H9 (cell line): ENCODE measurements around the gene LPAR3. TPM values are rescaled to one million over a fixed set of nuclear protein-coding genes. Genes with fewer than 3 reads are reported as not detected.

ENCODE experiments used
- DNase-seq: peaks from one replicate; pipeline ENCODE4 v3.0.0-alpha.2; 2017
- H2AFZ ChIP-seq: one replicate; pipeline ENCODE4 v1.6.1; 2013; ENCODE audit warnings: mild to moderate bottlenecking, low read length, control low read depth, moderate library complexity
- H2AK5ac ChIP-seq: 2 replicates; pipeline ENCODE4 v1.6.1; 2013; ENCODE audit warnings: low read length, control low read depth, mixed read lengths; ENCODE audit not compliant: insufficient read length
- H2BK120ac ChIP-seq: one replicate; pipeline ENCODE4 v1.6.1; 2013; ENCODE audit warnings: low read depth, mild to moderate bottlenecking, low read length, control low read depth, inconsistent platforms; ENCODE audit not compliant: poor library complexity, severe bottlenecking
- H2BK12ac ChIP-seq: 2 replicates; pipeline ENCODE4 v1.6.1; 2013; ENCODE audit warnings: low read length, control low read depth, mixed read lengths, low read depth; ENCODE audit not compliant: insufficient read length
- H2BK15ac ChIP-seq: 2 replicates; pipeline ENCODE4 v1.6.1; 2013; ENCODE audit warnings: low read depth, low read length, control low read depth
- H2BK20ac ChIP-seq: one replicate; pipeline ENCODE4 v1.6.1; 2013; ENCODE audit warnings: low read depth, mild to moderate bottlenecking, low read length, control low read depth, inconsistent platforms; ENCODE audit not compliant: poor library complexity, severe bottlenecking
- H2BK5ac ChIP-seq: 2 replicates; pipeline ENCODE4 v1.6.1; 2013; ENCODE audit warnings: low read length, control low read depth, mixed read lengths; ENCODE audit not compliant: insufficient read length
- H3K14ac ChIP-seq: 2 replicates; pipeline ENCODE4 v1.6.1; 2013; ENCODE audit warnings: low read length, control low read depth; ENCODE audit not compliant: insufficient read depth
- H3K18ac ChIP-seq: 2 replicates; pipeline ENCODE4 v1.6.1; 2013; ENCODE audit warnings: low read depth, mild to moderate bottlenecking, mixed read lengths, low read length, control low read depth; ENCODE audit not compliant: insufficient read length
- H3K23ac ChIP-seq: 2 replicates; pipeline ENCODE4 v1.6.1; 2013; ENCODE audit warnings: low read length, control low read depth, mixed read lengths, low read depth; ENCODE audit not compliant: insufficient read length
- H3K23me2 ChIP-seq: 2 replicates; pipeline ENCODE4 v1.6.1; 2013; ENCODE audit warnings: low read depth, mild to moderate bottlenecking, mixed read lengths, low read length, control low read depth; ENCODE audit not compliant: insufficient read length, poor library complexity, severe bottlenecking
- H3K27ac ChIP-seq: 2 replicates; pipeline ENCODE4 v1.5.1; 2013; ENCODE audit warnings: low read length, control low read depth, mixed read lengths, low read depth; ENCODE audit not compliant: insufficient read length
- H3K27me3 ChIP-seq: 2 replicates; pipeline ENCODE4 v1.6.1; 2013; ENCODE audit warnings: low read length, control low read depth, inconsistent platforms; ENCODE audit not compliant: insufficient read depth
- H3K4ac ChIP-seq: 2 replicates; pipeline ENCODE4 v1.6.1; 2013; ENCODE audit warnings: low read depth, mild to moderate bottlenecking, control low read depth, inconsistent platforms, low read length, moderate library complexity
- H3K4me1 ChIP-seq: 2 replicates; pipeline ENCODE4 v1.6.1; 2013; ENCODE audit warnings: low read length, control low read depth, inconsistent platforms; ENCODE audit not compliant: insufficient read depth
- H3K4me2 ChIP-seq: 2 replicates; pipeline ENCODE4 v1.6.1; 2013; ENCODE audit warnings: low read length, control low read depth, mixed read lengths; ENCODE audit not compliant: insufficient read length, insufficient read depth
- H3K56ac ChIP-seq: 2 replicates; pipeline ENCODE4 v1.6.1; 2013; ENCODE audit warnings: low read depth, mild to moderate bottlenecking, mixed read lengths, low read length, control low read depth; ENCODE audit not compliant: insufficient read length
- H3K79me1 ChIP-seq: 2 replicates; pipeline ENCODE4 v1.6.1; 2013; ENCODE audit warnings: low read depth, mild to moderate bottlenecking, moderate library complexity, low read length, control low read depth, inconsistent platforms; ENCODE audit not compliant: insufficient read depth, poor library complexity, severe bottlenecking
- H3K79me2 ChIP-seq: 2 replicates; pipeline ENCODE4 v1.6.1; 2013; ENCODE audit warnings: low read length, control low read depth, inconsistent platforms; ENCODE audit not compliant: insufficient read depth
- H3K9ac ChIP-seq: 2 replicates; pipeline ENCODE4 v1.6.1; 2013; ENCODE audit warnings: low read length, control low read depth, mixed read lengths; ENCODE audit not compliant: insufficient read length; ENCODE audit errors: extremely low read depth
- H3K9me3 ChIP-seq: one replicate; pipeline ENCODE4 v1.6.1; 2013; ENCODE audit warnings: low read depth, low read length, inconsistent platforms; ENCODE audit not compliant: control insufficient read depth
- H3T11ph ChIP-seq: one replicate; pipeline ENCODE4 v1.6.1; 2013; ENCODE audit warnings: mild to moderate bottlenecking, low read length, control low read depth, inconsistent platforms
- H4K20me1 ChIP-seq: one replicate; pipeline ENCODE4 v1.6.1; 2013; ENCODE audit not compliant: control insufficient read depth, insufficient read length, insufficient read depth
- H4K5ac ChIP-seq: 2 replicates; pipeline ENCODE4 v1.6.1; 2013; ENCODE audit warnings: low read depth, mild to moderate bottlenecking, mixed read lengths, low read length, control low read depth; ENCODE audit not compliant: insufficient read length
- H4K8ac ChIP-seq: replicated peaks from 2 replicates; pipeline ENCODE4 v1.6.1; 2013; ENCODE audit warnings: low read length, control low read depth, mixed read lengths, low read depth; ENCODE audit not compliant: insufficient read length
- H4K91ac ChIP-seq: 2 replicates; pipeline ENCODE4 v1.6.1; 2013; ENCODE audit warnings: low read depth, mild to moderate bottlenecking, moderate library complexity, mixed read lengths, low read length, control low read depth; ENCODE audit not compliant: insufficient read length
- H3K27ac Mint-ChIP-seq, 3 experiments: 2 replicates in 2 of 3; 3 replicates in 1 of 3; pipeline ENCODE4 v1.8.0; 2020 to 2021; ENCODE audit warnings: mixed read lengths in 3 of 3, mild to moderate bottlenecking in 1 of 3, moderate library complexity in 1 of 3
- H3K27me3 Mint-ChIP-seq: 2 replicates; pipeline ENCODE4 v1.8.0; 2021; ENCODE audit warnings: low read depth, mild to moderate bottlenecking, moderate library complexity, mixed read lengths
- H3K36me3 Mint-ChIP-seq, 3 experiments: 2 replicates in 2 of 3; 3 replicates in 1 of 3; pipeline ENCODE4 v1.8.0; 2020 to 2021; ENCODE audit warnings: low read depth in 3 of 3, mixed read lengths in 3 of 3; ENCODE audit not compliant: insufficient read depth in 1 of 3
- H3K4me1 Mint-ChIP-seq, 2 experiments: 2 replicates each; pipeline ENCODE4 v1.8.0; 2020; ENCODE audit warnings: mixed read lengths in 2 of 2
- H3K4me3 Mint-ChIP-seq, 2 experiments: 2 replicates in 1 of 2; 3 replicates in 1 of 2; pipeline ENCODE4 v1.8.0; 2020 to 2021; ENCODE audit warnings: mild to moderate bottlenecking in 2 of 2, mixed read lengths in 2 of 2, moderate library complexity in 1 of 2
- H3K9me3 Mint-ChIP-seq, 2 experiments: 2 replicates in 1 of 2; 3 replicates in 1 of 2; pipeline ENCODE4 v1.8.0; 2020; ENCODE audit warnings: mild to moderate bottlenecking in 2 of 2, mixed read lengths in 2 of 2, moderate library complexity in 1 of 2
- whole genome bisulfite sequencing: extraction: QIAGEN DNeasy Blood & Tissue Kit; methylation state at CpG from one replicate; pipeline ENCODE4 v1.1.7; 2013; ENCODE audit warnings: missing lambda C conversion rate, low lambda C conversion rate, mixed read lengths; ENCODE audit not compliant: insufficient read length; ENCODE audit errors: extremely low coverage; 5-methylcytosine and 5-hydroxymethylcytosine counted together
- total RNA-seq: library from RNA; stranded (reverse); gene quantifications from 2 replicates; pipeline ENCODE4 v1.2.1, GENCODE V29; 2021
- TF ChIP-seq, protein P1 (sequence below): fragments of 200-600 bp; sonication (generic); conservative IDR thresholded peaks from 3 replicates; pipeline ENCODE4 v1.8.0; 2021; ENCODE audit warnings: antibody characterized with exemption, mild to moderate bottlenecking

LPAR3 gene
- total RNA-seq, 1 experiment from 2014 or later = 3.0 TPM

- no peaks in the 10 kb centered on the region for H4K20me1 ChIP-seq
- no peaks in the 10 kb centered on the region for H3K27me3 ChIP-seq
- no peaks in the 10 kb centered on the region for H3K79me1 ChIP-seq
- Mint-ChIP-seq H3K4me1 (peaks cover 0 to 3% of the 10 kb centered on the region in 2 experiments; a peak in 2 of 4 replicates), H3K9me3 (no peaks in the 10 kb centered on the region), H3K27ac (no peak overlapping the region), H3K27me3 (no peaks in the 10 kb centered on the region), H3K36me3 (no peaks in the 10 kb centered on the region; a peak in 1 of 7 replicates), H3K4me3 (no peak overlapping the region)
- WGBS = no CpG with 5 or more reads among the region's 5 CpGs
- H4K8ac ChIP-seq = no peak overlapping the region
- no peak overlapping the region for H2AFZ ChIP-seq
- no peak overlapping the region for H4K91ac ChIP-seq
- H4K5ac ChIP-seq = no peak overlapping the region
- no peak overlapping the region for H2BK5ac ChIP-seq
- H3K9ac ChIP-seq = no peak overlapping the region
- no peak overlapping the region for H3K18ac ChIP-seq
- H3K14ac ChIP-seq = no peak overlapping the region
- H3K23me2 ChIP-seq = no peaks in the 10 kb centered on the region
- H3K23ac ChIP-seq = no peak overlapping the region
- no peak overlapping the region for H3K4me2 ChIP-seq
- H3K9me3 ChIP-seq = no peaks in the 10 kb centered on the region
- H3K4me1 ChIP-seq = no peaks in the 10 kb centered on the region
- H2BK20ac ChIP-seq = no peak overlapping the region
- H2BK12ac ChIP-seq = no peak overlapping the region
- no peak overlapping the region for H3K56ac ChIP-seq
- no peak overlapping the region for H3K4ac ChIP-seq
- no peak overlapping the region for H2AK5ac ChIP-seq
- H3T11ph ChIP-seq = no peak overlapping the region
- H3K27ac ChIP-seq = no peak overlapping the region
- TF ChIP-seq, protein P1, sequence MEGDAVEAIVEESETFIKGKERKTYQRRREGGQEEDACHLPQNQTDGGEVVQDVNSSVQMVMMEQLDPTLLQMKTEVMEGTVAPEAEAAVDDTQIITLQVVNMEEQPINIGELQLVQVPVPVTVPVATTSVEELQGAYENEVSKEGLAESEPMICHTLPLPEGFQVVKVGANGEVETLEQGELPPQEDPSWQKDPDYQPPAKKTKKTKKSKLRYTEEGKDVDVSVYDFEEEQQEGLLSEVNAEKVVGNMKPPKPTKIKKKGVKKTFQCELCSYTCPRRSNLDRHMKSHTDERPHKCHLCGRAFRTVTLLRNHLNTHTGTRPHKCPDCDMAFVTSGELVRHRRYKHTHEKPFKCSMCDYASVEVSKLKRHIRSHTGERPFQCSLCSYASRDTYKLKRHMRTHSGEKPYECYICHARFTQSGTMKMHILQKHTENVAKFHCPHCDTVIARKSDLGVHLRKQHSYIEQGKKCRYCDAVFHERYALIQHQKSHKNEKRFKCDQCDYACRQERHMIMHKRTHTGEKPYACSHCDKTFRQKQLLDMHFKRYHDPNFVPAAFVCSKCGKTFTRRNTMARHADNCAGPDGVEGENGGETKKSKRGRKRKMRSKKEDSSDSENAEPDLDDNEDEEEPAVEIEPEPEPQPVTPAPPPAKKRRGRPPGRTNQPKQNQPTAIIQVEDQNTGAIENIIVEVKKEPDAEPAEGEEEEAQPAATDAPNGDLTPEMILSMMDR = no peak
- H2BK15ac ChIP-seq = no peak overlapping the region
- H2BK120ac ChIP-seq = no peak overlapping the region
- DNase-seq = no peak
- H3K79me2 ChIP-seq = no peaks in the 10 kb centered on the region
Observed at GRCh38 chr1:84830136-84830535, 62.9 kb downstream of the LPAR3 start.
